Calu3 (cell line): Measurements from ENCODE around the gene DYNC1LI2. TPM values are rescaled to one million over a fixed set of nuclear protein-coding genes. Genes with fewer than 3 reads are reported as not detected.
A peak's percentile ranks its signal among the peaks of the same experiment; 100 is the strongest.
"Not testable (repeated sequence)": the region's sequence is repeated elsewhere in the genome, so short reads cannot be mapped to it uniquely, and the experiment has no call there.

Source experiments
- BruUV-seq: library from RNA; stranded (reverse); fragments of 400-500 nt; replicated peaks from 2 replicates; lab custom pipeline; 2021; lab: Mats Ljungman, UMichigan
- CTCF ChIA-PET: fragments of 300-600 bp; sonication (Branson Sonifier 250); formaldehyde crosslinking; loops from one replicate; lab custom pipeline; 2022; ENCODE audit warnings: antibody characterized with exemption; lab: Charles Lee
- DNase-seq: peaks from one replicate; pipeline ENCODE4 v3.0.0; 2022
- H3K27ac Mint-ChIP-seq: one replicate; pipeline ENCODE4 v1.8.0; 2022; ENCODE audit warnings: mixed read lengths; ENCODE audit not compliant: unreplicated experiment
- H3K27me3 Mint-ChIP-seq: one replicate; pipeline ENCODE4 v1.8.0; 2022; ENCODE audit warnings: mixed read lengths; ENCODE audit not compliant: unreplicated experiment
- H3K36me3 Mint-ChIP-seq: one replicate; pipeline ENCODE4 v1.8.0; 2022; ENCODE audit warnings: mild to moderate bottlenecking, moderate library complexity, mixed read lengths; ENCODE audit not compliant: insufficient read depth, unreplicated experiment
- H3K4me1 Mint-ChIP-seq: one replicate; pipeline ENCODE4 v1.8.0; 2022; ENCODE audit warnings: mild to moderate bottlenecking, low read depth, mixed read lengths; ENCODE audit not compliant: unreplicated experiment
- H3K4me3 Mint-ChIP-seq: one replicate; pipeline ENCODE4 v1.8.0; 2022; ENCODE audit warnings: mild to moderate bottlenecking, low read depth, moderate library complexity, mixed read lengths; ENCODE audit not compliant: unreplicated experiment
- H3K9me3 Mint-ChIP-seq: one replicate; pipeline ENCODE4 v1.8.0; 2022; ENCODE audit warnings: low read depth, mixed read lengths; ENCODE audit not compliant: unreplicated experiment
- intact Hi-C: fragments of 100-400 bp; cut with micrococcal nuclease; formaldehyde crosslinking; loops from one replicate; pipeline ENCODE4 v1.10.0; 2022; ENCODE audit not compliant: unreplicated experiment
- total RNA-seq: library from RNA; stranded (reverse); gene quantifications from 2 replicates; pipeline ENCODE4 v1.2.3, GENCODE V29; 2022
- TF ChIP-seq, protein P1 (sequence below): fragments of 200-600 bp; IDR thresholded peaks from one replicate; pipeline ENCODE4 v1.8.0; 2022; ENCODE audit warnings: antibody characterized with exemption; ENCODE audit not compliant: unreplicated experiment

Gene DYNC1LI2
- total RNA-seq, 1 experiment from 2014 or later = 152 TPM

DNA sequence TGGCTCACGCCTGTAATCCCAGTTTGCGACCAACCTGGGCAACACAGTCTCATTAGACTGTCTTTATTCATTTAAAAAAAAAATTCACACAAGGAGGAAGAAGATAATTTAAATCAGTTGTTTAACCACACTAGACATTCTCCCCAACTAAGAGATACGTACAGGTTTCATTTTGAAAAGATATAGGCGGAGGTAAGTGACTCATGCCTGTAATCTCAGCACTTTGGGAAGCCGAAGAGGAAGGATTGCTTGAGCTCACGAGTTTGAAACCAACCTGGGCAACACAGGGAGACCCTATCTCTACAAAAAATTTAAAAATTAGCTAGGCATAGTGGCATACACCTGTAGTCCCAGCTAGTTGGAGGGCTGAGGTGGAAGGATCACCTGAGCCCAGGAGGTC is 60.2 kb downstream of the DYNC1LI2 start:
- peak overlapping the region; percentile 27 for H3K27ac Mint-ChIP-seq
- peaks cover 42% of the 10 kb centered on the region for H3K4me1 Mint-ChIP-seq
- intact Hi-C loops = loop anchor here (10.0 kb wide), 1 partner anchor 76 kb away; no protein-coding TSS in a partner anchor
- H3K36me3 Mint-ChIP-seq = peaks cover 30% of the 10 kb centered on the region
- TF ChIP-seq, protein P1, sequence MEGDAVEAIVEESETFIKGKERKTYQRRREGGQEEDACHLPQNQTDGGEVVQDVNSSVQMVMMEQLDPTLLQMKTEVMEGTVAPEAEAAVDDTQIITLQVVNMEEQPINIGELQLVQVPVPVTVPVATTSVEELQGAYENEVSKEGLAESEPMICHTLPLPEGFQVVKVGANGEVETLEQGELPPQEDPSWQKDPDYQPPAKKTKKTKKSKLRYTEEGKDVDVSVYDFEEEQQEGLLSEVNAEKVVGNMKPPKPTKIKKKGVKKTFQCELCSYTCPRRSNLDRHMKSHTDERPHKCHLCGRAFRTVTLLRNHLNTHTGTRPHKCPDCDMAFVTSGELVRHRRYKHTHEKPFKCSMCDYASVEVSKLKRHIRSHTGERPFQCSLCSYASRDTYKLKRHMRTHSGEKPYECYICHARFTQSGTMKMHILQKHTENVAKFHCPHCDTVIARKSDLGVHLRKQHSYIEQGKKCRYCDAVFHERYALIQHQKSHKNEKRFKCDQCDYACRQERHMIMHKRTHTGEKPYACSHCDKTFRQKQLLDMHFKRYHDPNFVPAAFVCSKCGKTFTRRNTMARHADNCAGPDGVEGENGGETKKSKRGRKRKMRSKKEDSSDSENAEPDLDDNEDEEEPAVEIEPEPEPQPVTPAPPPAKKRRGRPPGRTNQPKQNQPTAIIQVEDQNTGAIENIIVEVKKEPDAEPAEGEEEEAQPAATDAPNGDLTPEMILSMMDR = no peak
- no peaks in the 10 kb centered on the region for H3K27me3 Mint-ChIP-seq
- BruUV-seq = no TSS peak
- no peak overlapping the region for H3K4me3 Mint-ChIP-seq
- CTCF ChIA-PET = interaction anchor here (1.1 to 1.8 kb wide), 2 partner anchors 40 to 80 kb away, joined by 3 to 5 read pairs; no protein-coding TSS in a partner anchor
- DNase-seq = no peak
- no peaks in the 10 kb centered on the region for H3K9me3 Mint-ChIP-seq

DNA sequence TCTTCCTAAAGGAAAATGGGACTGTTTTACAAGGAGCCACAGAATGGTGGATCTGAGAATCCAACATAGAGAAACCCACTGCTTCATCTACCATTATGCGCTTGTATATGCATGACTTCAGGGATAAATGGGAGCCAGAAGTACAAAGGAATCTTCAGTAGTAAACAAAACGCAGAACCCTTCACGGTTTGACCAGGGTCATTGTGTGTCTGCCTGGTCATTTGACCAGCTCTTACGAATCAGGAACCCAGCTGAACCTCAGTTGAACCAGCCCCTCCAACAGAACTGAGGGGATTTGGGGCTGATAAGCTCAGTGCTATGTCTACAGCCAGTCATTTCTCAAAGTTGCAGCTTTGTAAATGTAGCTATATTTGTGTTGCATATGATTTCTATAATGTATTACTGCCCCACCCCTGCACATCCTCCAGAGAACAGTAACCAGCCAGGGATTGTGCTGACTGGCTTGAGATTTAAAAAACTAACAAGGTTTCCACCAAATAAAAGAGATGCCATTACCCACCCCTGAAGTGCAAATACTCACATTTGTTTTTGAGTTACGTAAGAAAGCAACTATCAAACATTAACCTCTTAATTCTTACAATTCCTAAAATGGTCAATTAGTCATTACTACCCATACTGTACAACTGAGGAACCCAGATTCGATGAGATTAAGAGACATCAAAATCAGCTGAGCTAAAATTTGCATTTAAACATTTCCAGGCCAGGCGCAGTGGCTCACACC is 61.1 kb downstream of the DYNC1LI2 start:
- no peak for DNase-seq
- no TSS peak for BruUV-seq
- intact Hi-C loops = loop anchor here (10.0 kb wide), 1 partner anchor 75 kb away; no protein-coding TSS in a partner anchor
- Mint-ChIP-seq H3K27ac (peak overlapping the region; percentile 27), H3K4me3 (no peak overlapping the region), H3K9me3 (no peaks in the 10 kb centered on the region), H3K27me3 (no peaks in the 10 kb centered on the region), H3K4me1 (peaks cover 39% of the 10 kb centered on the region), H3K36me3 (peaks cover 21% of the 10 kb centered on the region)
- TF ChIP-seq, protein P1 = no peak
- CTCF ChIA-PET = interaction anchor here (1.1 to 1.8 kb wide), 3 partner anchors 29 to 81 kb away, joined by 3 to 5 read pairs (median 4); no protein-coding TSS in a partner anchor

DNA sequence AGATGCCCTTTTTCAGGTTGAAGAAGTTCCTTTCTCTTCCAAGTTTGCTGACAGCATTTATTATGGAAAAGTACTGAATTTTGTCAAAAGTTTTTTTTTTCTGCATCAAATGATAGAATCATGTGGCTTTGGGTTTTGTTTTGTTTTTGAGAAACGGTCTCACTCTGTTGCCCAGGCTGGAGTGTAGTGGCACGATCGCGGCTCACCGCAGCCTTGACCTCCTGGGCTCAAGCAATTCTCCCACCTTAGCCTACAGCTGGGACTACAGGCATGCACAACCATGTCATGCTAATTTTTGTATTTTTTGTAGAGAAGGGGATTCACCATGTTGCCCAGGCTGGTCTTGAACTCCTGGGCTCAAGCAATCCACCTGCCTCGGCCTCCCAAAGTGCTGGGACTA is 62.1 kb downstream of the DYNC1LI2 start:
- no peaks in the 10 kb centered on the region for H3K27me3 Mint-ChIP-seq
- H3K4me3 Mint-ChIP-seq = no peak overlapping the region
- intact Hi-C loops = no loop called here
- DNase-seq = no peak
- TF ChIP-seq, protein P1 = no peak
- peaks cover 16% of the 10 kb centered on the region for H3K36me3 Mint-ChIP-seq
- CTCF ChIA-PET = no interaction called here
- peaks cover 29% of the 10 kb centered on the region for H3K4me1 Mint-ChIP-seq
- H3K9me3 Mint-ChIP-seq = no peaks in the 10 kb centered on the region
- H3K27ac Mint-ChIP-seq = no peak overlapping the region
- no TSS peak for BruUV-seq

DNA sequence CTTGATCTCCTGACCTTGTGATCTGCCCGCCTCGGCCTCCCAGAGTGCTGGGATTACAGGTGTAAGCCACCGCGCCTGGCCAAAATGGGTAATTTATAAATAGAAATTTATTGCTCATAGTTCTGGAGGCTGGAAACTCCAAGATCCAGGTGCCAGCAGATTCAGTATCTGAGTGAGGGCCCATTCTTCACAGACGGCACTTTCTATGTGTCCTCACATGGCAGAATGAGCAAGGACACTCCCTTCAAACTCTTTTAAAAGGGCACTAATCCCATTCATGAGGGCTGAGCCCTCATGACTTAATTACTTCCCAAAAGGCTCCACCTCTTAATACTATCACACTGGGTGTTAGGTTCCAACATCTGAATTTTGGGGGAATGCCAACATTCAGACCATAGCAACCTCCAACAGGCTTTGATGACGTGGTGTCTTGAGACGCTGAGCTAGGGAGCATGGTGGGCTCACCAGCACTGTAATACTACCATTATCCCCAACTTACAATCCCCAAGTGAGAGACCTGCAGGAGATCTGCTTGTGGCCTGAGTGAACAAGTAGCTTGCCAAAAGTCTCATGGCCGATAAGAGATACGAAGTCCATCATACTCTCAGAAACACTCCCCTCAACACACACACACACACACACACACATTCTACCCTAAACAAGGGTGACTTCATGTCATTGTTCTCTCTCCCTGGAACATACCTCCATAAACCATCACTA is 63.3 kb downstream of the DYNC1LI2 start:
- Mint-ChIP-seq H3K27ac (no peak overlapping the region), H3K4me3 (no peak overlapping the region)
- CTCF ChIA-PET = no interaction called here

DNA sequence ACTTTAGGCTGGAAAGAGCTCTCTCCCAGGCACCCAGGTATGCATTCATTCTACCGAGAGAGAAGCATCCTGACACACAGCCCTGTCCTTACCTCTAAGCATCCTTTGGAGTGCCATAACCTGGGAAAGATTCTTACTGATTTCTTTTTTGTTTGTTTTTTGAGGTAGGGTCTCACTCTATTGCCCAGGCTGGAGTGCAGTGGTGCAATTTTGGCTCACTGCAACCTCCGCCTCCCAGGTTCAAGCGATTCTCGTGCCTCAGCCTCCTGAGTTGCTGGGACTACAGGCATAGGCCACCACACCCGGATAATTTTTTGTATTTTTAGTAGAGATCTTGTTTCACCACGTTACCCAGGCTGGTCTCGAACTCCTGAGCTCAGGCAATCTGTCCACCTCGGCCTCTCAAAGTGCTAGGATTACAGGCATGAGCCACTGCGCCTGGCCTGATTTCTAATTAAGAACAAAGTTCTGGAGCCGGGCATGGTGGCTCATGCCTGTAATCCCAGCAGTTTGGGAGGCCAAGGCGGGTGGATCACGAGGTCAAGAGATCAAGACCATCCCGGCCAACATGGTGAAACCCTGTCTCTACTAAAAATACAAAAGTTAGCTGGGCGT is 65.8 kb downstream of the DYNC1LI2 start:
- H3K4me3 Mint-ChIP-seq, H3K9me3 Mint-ChIP-seq, intact Hi-C loops, H3K27me3 Mint-ChIP-seq, DNase-seq, BruUV-seq, H3K27ac Mint-ChIP-seq: not testable (repeated sequence)
- peaks cover 20% of the 10 kb centered on the region for H3K4me1 Mint-ChIP-seq
- CTCF ChIA-PET = interaction anchor here (0.6 to 1.0 kb wide), 3 partner anchors 12 to 641 kb away, joined by 3 to 8 read pairs (median 3); partner anchors contain the start of genes KCTD19 and LRRC36
- peaks cover 10% of the 10 kb centered on the region for H3K36me3 Mint-ChIP-seq

More for the DNA sequence above, 63.3 kb downstream of the DYNC1LI2 start:
- no TSS peak for BruUV-seq
- H3K9me3 Mint-ChIP-seq = no peaks in the 10 kb centered on the region
- no peaks in the 10 kb centered on the region for H3K27me3 Mint-ChIP-seq
- intact Hi-C loops = no loop called here
- no peak for DNase-seq
- H3K36me3 Mint-ChIP-seq = peaks cover 12% of the 10 kb centered on the region
- TF ChIP-seq, protein P1 = no peak
- peaks cover 17% of the 10 kb centered on the region for H3K4me1 Mint-ChIP-seq
